Kidney (tissue), 14 donors: ENCODE data around the gene SIX3. TPM values are rescaled to one million over a fixed set of nuclear protein-coding genes. Genes with fewer than 3 reads are reported as not detected.

ENCODE experiments used
- DNase-seq, 5 donors: peaks; one replicate each; pipeline ENCODE4 v3.0.0-alpha.2; 2013 to 2020
- FAIRE-seq: peaks from 2 replicates; lab custom pipeline; 2012; peaks lifted over from hg19 to GRCh38; lab: Jason Lieb, UNC
- H3K27ac ChIP-seq, 2 donors: one replicate each; pipeline ENCODE4 v1.7.0; 2013; ENCODE audit warnings: low read depth in 2 of 2, low read length in 2 of 2, inconsistent platforms in 1 of 2
- H3K27me3 ChIP-seq: one replicate; pipeline ENCODE4 v1.7.1; 2013; ENCODE audit warnings: low read length, inconsistent platforms; ENCODE audit not compliant: control insufficient read depth, insufficient read depth
- H3K36me3 ChIP-seq, 3 donors: one replicate each; pipeline versions ENCODE4 v1.7.0 to v1.7.1; 2013; ENCODE audit warnings: low read length in 3 of 3, control low read depth in 1 of 3, inconsistent platforms in 1 of 3; ENCODE audit not compliant: insufficient read depth in 3 of 3, control insufficient read depth in 2 of 3
- H3K4me1 ChIP-seq, 3 donors: one replicate each; pipeline versions ENCODE4 v1.7.0 to v1.7.1; 2013; ENCODE audit warnings: low read length in 3 of 3, inconsistent platforms in 1 of 3, low read depth in 1 of 3; ENCODE audit not compliant: control insufficient read depth in 2 of 3, insufficient read depth in 2 of 3
- H3K4me3 ChIP-seq, 3 donors: one replicate each; pipeline versions ENCODE4 v1.7.0 to v1.8.1; 2013; ENCODE audit warnings: low read length in 3 of 3, control low read depth in 1 of 3, inconsistent platforms in 1 of 3
- H3K9ac ChIP-seq, 3 donors: one replicate each; pipeline versions ENCODE4 v1.7.0 to v1.7.1; 2013; ENCODE audit warnings: low read length in 3 of 3, control low read depth in 1 of 3, inconsistent platforms in 1 of 3
- H3K9me3 ChIP-seq, 3 donors: one replicate each; pipeline versions ENCODE4 v1.7.0 to v1.7.1; 2013; ENCODE audit warnings: low read length in 3 of 3, control low read depth in 1 of 3, inconsistent platforms in 1 of 3; ENCODE audit not compliant: control insufficient read depth in 2 of 3, insufficient read depth in 1 of 3
- intact Hi-C: fragments of 100-400 bp; cut with DNase I; formaldehyde crosslinking; loops from one replicate; pipeline ENCODE4 v1.11.1; 2022
- polyA plus RNA-seq: library from polyadenylated mRNA; stranded (reverse); fragments of 350-450 nt; fragmentation: Illumina TruSeq; extraction: RNeasy Lipid Tissue Mini Kit (QIAGEN cat#74804); gene quantifications from one replicate; pipeline ENCODE4 v1.2.3, GENCODE V29; 2014; ENCODE audit warnings: low read depth, low replicate concordance; ENCODE audit not compliant: insufficient read depth
- total RNA-seq: library from RNA; stranded (reverse); fragmentation: NEBNext Ultra II Directional; extraction: Animal tissue kit (Norgen Biotek cat#: 25700); gene quantifications from one replicate; pipeline ENCODE4 v1.2.1, GENCODE V29; 2021
- TF ChIP-seq, protein P1 (sequence below): IDR thresholded peaks from 3 replicates; pipeline ENCODE4 v1.5.1; 2012; ENCODE audit warnings: mild to moderate bottlenecking, moderate library complexity, borderline replicate concordance; ENCODE audit not compliant: insufficient read depth; ENCODE audit errors: extremely low read depth
- donor health status: control.
- donor health status: control.
- donor health status: control.
- donor health status: control.
- donor health status: control.
- donor health status: DM: yes; HTN: yes; CAD: no.
- donor health status: Normal renal cell carcinoma (clear cell type).

SIX3 gene
- total and polyA plus RNA-seq, 2 donors from 2014 or later, result 0.16 to 0.19 TPM

- no peak for FAIRE-seq
- DNase-seq, result peak in 4 of 5 donors; percentile 63 to 81 (median 68)
- H3K27me3 ChIP-seq, result peaks cover 60% of the 10 kb centered on the region
- H3K4me1 ChIP-seq, result peaks cover 0 to 25% (median 5%) of the 10 kb centered on the region in 3 donors
- no peaks in the 10 kb centered on the region for H3K9me3 ChIP-seq
- no peak overlapping the region for H3K9ac ChIP-seq
- TF ChIP-seq, protein P1, sequence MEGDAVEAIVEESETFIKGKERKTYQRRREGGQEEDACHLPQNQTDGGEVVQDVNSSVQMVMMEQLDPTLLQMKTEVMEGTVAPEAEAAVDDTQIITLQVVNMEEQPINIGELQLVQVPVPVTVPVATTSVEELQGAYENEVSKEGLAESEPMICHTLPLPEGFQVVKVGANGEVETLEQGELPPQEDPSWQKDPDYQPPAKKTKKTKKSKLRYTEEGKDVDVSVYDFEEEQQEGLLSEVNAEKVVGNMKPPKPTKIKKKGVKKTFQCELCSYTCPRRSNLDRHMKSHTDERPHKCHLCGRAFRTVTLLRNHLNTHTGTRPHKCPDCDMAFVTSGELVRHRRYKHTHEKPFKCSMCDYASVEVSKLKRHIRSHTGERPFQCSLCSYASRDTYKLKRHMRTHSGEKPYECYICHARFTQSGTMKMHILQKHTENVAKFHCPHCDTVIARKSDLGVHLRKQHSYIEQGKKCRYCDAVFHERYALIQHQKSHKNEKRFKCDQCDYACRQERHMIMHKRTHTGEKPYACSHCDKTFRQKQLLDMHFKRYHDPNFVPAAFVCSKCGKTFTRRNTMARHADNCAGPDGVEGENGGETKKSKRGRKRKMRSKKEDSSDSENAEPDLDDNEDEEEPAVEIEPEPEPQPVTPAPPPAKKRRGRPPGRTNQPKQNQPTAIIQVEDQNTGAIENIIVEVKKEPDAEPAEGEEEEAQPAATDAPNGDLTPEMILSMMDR, result no peak
- no peaks in the 10 kb centered on the region for H3K36me3 ChIP-seq
- no peak overlapping the region for H3K4me3 ChIP-seq
- intact Hi-C loops, result loop anchor here (10.0 kb wide), 2 partner anchors 469 to 559 kb away; no protein-coding TSS in a partner anchor
- H3K27ac ChIP-seq, result no peak overlapping the region
Measured at GRCh38 chr2:44953499-44953883, 12.0 kb downstream of the SIX3 start.

DNA sequence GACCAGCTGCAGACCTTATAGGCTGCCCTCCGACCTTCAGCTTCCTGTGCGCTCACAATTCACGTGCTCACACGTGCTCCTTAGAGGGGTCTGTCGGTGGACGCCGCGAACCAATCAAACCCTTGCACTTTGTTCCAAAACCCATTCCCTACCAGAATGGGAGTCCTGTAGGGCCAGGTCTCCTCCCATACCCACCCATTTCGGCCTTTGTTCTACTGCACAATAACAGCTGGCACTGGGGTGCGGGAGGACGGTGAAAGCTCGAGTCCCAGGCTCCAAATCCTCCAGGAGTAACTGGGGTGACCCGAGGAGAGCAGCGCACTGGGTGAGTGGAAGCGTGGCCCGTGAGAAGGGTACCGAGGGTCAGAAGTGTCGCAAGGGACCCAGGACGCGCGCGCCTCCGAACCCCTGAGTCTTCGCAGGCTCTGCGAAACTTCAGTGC is 13.0 kb downstream of the SIX3 start:
- Histone ChIP-seq H3K4me1 (peaks cover 0 to 25% (median 5%) of the 10 kb centered on the region in 3 donors), H3K9me3 (no peaks in the 10 kb centered on the region), H3K27ac (no peak overlapping the region), H3K27me3 (peaks cover 51% of the 10 kb centered on the region), H3K36me3 (no peaks in the 10 kb centered on the region), H3K4me3 (peak overlapping the region in 1 of 3 donors; percentile 48), H3K9ac (no peak overlapping the region)
- intact Hi-C loops, result loop anchor here (10.0 kb wide), 2 partner anchors 470 to 560 kb away; no protein-coding TSS in a partner anchor
- DNase-seq (no peak), FAIRE-seq (no peak)
- TF ChIP-seq, protein P1, result no peak

DNA sequence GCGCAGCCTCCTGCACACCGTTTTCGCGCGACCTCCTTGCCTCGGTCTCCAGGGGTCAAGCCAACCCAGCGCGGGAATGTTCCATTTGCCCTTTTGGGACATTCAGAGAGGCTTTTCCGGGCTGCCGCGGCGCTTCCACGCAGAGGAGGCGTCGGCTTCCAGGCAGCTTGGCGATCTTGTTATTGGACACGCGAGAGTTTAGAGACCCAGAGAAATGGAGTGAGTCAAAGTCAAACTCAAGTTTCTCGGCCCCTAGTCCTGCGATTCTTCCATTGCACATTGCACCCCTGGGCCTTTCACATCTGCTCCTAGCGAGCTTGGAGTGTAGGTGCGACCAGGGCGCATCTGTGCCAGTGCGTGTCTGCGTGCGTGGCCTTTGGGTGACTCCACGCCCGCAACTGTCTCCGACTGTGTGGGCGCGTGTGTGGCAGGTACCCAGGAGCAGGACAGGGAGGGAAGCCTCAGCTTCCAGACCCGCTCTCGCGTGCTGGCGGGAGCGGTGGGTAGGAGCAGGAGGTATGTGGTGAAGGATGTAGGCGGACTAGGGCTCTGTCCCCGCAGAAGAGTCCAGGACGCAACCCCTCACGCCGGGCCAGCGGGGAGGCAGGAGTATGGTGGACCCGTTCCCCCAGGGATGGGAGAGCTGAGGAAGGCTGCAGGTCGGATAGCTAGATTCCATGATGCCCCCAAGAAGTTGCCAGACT is 13.5 kb downstream of the SIX3 start:
- no peaks in the 10 kb centered on the region for H3K36me3 ChIP-seq
- H3K4me3 ChIP-seq, result peak overlapping the region in 2 of 3 donors; percentile 22 to 48
- H3K27ac ChIP-seq, result no peak overlapping the region
- H3K27me3 ChIP-seq, result peaks cover 52% of the 10 kb centered on the region
- intact Hi-C loops, result loop anchor here (10.0 kb wide), 2 partner anchors 470 to 560 kb away; no protein-coding TSS in a partner anchor
- no peaks in the 10 kb centered on the region for H3K9me3 ChIP-seq
- H3K4me1 ChIP-seq, result peaks cover 0 to 25% (median 5%) of the 10 kb centered on the region in 3 donors
- FAIRE-seq (no peak), DNase-seq (no peak)
- TF ChIP-seq, protein P1, result no peak
- no peak overlapping the region for H3K9ac ChIP-seq
